ENCODE results near the gene PAPPA2. TPM values are rescaled to one million over a fixed set of nuclear protein-coding genes. Genes with fewer than 3 reads are reported as not detected.

The PAPPA2 gene
- total and polyA plus RNA-seq, 9 donors, result 0.01 to 0.69 (median 0.32) TPM; not detected in 4

DNA sequence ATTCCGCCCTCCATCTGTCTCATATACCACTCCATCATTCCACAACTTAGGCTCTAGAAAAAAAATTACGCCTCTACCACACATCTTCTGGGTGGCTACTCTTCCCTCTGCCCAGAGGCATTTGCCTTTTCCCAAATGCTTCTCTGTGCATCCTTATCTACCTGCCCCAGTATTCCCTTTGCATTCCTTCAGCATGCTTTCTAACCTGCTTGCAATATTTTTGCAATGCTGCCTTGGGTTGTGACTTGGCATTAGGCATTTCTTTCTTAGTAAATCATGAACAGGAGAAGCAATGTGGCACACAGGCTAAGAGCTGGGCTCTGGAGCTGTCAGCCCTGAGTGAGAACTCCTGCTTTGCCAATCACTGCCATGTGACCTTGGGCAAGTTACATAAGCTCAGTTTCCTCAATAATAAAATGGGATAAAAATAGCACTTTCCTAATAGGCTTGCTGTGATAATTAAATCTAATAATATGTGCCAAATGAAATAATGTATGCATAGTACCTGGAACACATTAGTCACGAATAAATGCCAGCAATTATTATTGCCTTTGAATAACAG, 425.6 kb downstream of the PAPPA2 start:
- 93 to 94% (median 94%) methylated on average over 3 of the region's 3 CpGs for WGBS, 3 donors
- no peaks in the 10 kb centered on the region for H3K9me3 ChIP-seq
- intact Hi-C loops (cut with DNase I), result loop anchor here in 1 of 4 donors (10.0 kb wide), 1 partner anchor 1734 kb away; no protein-coding TSS in a partner anchor
- H3K4me3 ChIP-seq, result no peak overlapping the region
- H3K27me3 ChIP-seq, result no peaks in the 10 kb centered on the region
- no peaks in the 10 kb centered on the region for H3K4me1 ChIP-seq (ENCODE audit: insufficient read depth)
- H3K27ac ChIP-seq, result no peak overlapping the region
- TF ChIP-seq, protein P1, sequence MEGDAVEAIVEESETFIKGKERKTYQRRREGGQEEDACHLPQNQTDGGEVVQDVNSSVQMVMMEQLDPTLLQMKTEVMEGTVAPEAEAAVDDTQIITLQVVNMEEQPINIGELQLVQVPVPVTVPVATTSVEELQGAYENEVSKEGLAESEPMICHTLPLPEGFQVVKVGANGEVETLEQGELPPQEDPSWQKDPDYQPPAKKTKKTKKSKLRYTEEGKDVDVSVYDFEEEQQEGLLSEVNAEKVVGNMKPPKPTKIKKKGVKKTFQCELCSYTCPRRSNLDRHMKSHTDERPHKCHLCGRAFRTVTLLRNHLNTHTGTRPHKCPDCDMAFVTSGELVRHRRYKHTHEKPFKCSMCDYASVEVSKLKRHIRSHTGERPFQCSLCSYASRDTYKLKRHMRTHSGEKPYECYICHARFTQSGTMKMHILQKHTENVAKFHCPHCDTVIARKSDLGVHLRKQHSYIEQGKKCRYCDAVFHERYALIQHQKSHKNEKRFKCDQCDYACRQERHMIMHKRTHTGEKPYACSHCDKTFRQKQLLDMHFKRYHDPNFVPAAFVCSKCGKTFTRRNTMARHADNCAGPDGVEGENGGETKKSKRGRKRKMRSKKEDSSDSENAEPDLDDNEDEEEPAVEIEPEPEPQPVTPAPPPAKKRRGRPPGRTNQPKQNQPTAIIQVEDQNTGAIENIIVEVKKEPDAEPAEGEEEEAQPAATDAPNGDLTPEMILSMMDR (IDR thresholded peaks at IDR 0.05), result no peak
- no peak for TF ChIP-seq EP300 (IDR thresholded peaks at IDR 0.05)
- no peak for TF ChIP-seq POLR2A (IDR thresholded peaks at IDR 0.05)
- DNase-seq, result no peak
- no peaks in the 10 kb centered on the region for H3K36me3 ChIP-seq

DNA sequence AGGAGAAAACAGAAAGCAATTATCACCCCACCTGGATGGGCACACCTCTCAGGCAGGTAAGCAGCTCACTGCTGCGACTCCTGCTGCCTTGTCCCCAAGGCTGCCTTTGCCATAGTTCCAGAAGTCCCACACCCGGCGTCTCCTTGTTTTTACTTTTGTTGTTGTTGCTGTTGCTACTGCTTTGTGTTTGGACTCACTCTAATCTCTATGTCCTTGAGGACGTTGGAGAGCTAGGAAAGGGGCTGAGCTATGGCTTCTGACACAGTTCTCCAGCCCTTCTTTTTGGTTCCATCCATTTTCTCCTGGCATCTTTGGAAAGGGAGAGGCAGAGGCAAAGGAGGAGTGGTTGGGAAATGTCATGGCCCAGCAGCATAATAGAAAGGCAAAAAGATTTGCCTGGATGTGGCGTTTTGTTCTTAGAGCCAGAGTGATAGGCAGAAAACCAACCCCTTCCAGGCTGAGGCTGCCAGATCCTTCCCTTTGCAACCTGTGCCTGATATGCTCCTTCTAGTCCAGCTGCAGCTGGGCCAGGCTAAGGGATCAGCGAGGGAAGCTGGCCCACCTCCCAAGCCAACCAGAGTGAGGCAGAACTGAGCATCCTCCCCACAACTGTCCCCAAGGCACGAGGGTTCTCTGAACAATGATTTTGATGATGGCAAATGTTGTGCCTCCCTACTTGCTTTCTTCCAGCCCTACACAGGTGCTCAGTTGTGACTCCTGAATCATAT, 430.8 kb downstream of the PAPPA2 start:
- 11 to 40% (median 20%) methylated on average over 7 of the region's 7 CpGs for WGBS, 3 donors
- no peak overlapping the region for H3K27ac ChIP-seq
- TF ChIP-seq EP300 (IDR thresholded peaks at IDR 0.05) (no peak), POLR2A (IDR thresholded peaks at IDR 0.05) (no peak)
- TF ChIP-seq, protein P1 (IDR thresholded peaks at IDR 0.05), result no peak
- intact Hi-C loops (cut with DNase I), result loop anchor here in 1 of 4 donors (10.0 kb wide), 1 partner anchor 291 kb away; no protein-coding TSS in a partner anchor
- H3K36me3 ChIP-seq, result no peaks in the 10 kb centered on the region
- no peak overlapping the region for H3K4me3 ChIP-seq
- no peak for DNase-seq
- H3K4me1 ChIP-seq (ENCODE audit: insufficient read depth), result peaks cover 2% of the 10 kb centered on the region
- H3K27me3 ChIP-seq, result no peaks in the 10 kb centered on the region
- no peaks in the 10 kb centered on the region for H3K9me3 ChIP-seq

DNA sequence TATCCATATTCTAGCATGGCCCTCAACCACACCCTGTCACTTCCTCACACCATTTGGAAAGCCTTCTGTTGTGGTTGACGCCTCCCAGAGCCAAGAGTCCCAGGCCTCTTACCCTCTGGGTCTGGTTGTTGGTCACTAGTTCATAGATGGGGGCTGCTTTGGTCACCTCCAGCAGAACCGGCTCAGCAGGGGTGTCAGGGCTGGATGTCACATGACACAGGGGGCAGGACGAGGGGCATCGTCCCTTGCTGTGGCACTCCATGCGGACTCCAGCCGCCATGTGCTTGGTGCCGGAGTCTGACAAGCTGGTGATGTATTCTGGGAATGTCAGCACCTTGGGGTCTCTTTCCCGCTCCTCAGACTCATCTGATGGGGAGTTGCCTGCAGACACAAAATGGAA, 431.5 kb downstream of the PAPPA2 start:
- 91 to 95% (median 94%) methylated on average over 8 of the region's 8 CpGs for WGBS, 3 donors
- DNase-seq, result no peak
- Histone ChIP-seq H3K36me3 (no peaks in the 10 kb centered on the region), H3K9me3 (no peaks in the 10 kb centered on the region), H3K27ac (no peak overlapping the region), H3K4me3 (no peak overlapping the region), H3K4me1 (ENCODE audit: insufficient read depth) (peaks cover 2% of the 10 kb centered on the region), H3K27me3 (no peaks in the 10 kb centered on the region)
- TF ChIP-seq POLR2A (IDR thresholded peaks at IDR 0.05) (no peak), EP300 (IDR thresholded peaks at IDR 0.05) (no peak)
- TF ChIP-seq, protein P1 (IDR thresholded peaks at IDR 0.05), result no peak
- intact Hi-C loops (cut with DNase I), result loop anchor here in 1 of 4 donors (10.0 kb wide), 1 partner anchor 290 kb away; no protein-coding TSS in a partner anchor
